Central memory CD8-positive, alpha-beta T cell (primary cell): ENCODE measurements around the gene RNF123.

Experiments
- ATAC-seq: fragments of 150-1000 bp; cut with Tn5 transposase; replicated peaks from 2 replicates; pipeline ENCODE4 v1.10.0; 2022; ENCODE audit warnings: mild to moderate bottlenecking, moderate FRiP score, moderate number of reproducible peaks; ENCODE audit not compliant: poor library complexity, severe bottlenecking; ENCODE audit errors: extremely low read depth
- DNase-seq, 2 donors: peaks; one replicate each; pipeline ENCODE4 v3.0.0; 2021; ENCODE audit warnings: low spot score in 2 of 2
- H3K27ac Mint-ChIP-seq: one replicate; pipeline ENCODE4 v1.8.0; 2022; ENCODE audit warnings: low read depth, mild to moderate bottlenecking, moderate library complexity, mixed read lengths
- H3K27me3 Mint-ChIP-seq: one replicate; pipeline ENCODE4 v1.8.0; 2022; ENCODE audit warnings: mixed read lengths
- H3K36me3 Mint-ChIP-seq: one replicate; pipeline ENCODE4 v1.8.0; 2022; ENCODE audit warnings: mild to moderate bottlenecking, moderate library complexity, mixed read lengths; ENCODE audit not compliant: insufficient read depth
- H3K4me1 Mint-ChIP-seq: one replicate; pipeline ENCODE4 v1.8.0; 2022; ENCODE audit warnings: mixed read lengths
- H3K4me3 Mint-ChIP-seq: one replicate; pipeline ENCODE4 v1.8.0; 2022; ENCODE audit warnings: mild to moderate bottlenecking, moderate library complexity, mixed read lengths
- H3K9me3 Mint-ChIP-seq: one replicate; pipeline ENCODE4 v1.8.0; 2022; ENCODE audit warnings: mixed read lengths

RNF123 gene

GRCh38 chr3:49652903-49653415, 36.4 kb upstream of the RNF123 start:
- Mint-ChIP-seq H3K27ac (no peak overlapping the region), H3K4me1 (no peaks in the 10 kb centered on the region), H3K4me3 (no peak overlapping the region), H3K9me3 (no peaks in the 10 kb centered on the region), H3K36me3 (peaks cover 3% of the 10 kb centered on the region), H3K27me3 (no peaks in the 10 kb centered on the region)
- DNase-seq, result no peak
- ATAC-seq, result no peak

DNA sequence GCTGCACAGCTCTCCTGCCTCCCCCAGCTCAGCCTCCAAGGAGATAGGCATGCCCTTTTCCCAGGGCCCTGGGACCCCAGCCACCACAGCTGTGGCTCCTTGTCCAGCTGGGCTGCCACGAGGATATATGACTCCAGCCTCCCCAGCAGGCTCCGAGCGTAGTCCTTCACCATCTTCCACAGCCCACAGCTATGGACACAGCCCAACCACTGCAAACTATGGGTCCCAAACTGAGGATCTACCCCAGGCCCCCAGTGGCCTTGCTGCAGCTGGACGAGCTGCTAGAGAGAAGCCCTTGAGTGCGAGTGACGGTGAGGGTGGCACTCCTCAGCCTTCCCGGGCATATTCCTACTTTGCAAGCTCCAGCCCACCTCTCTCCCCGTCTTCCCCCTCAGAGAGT, 35.7 kb upstream of the RNF123 start:
- ATAC-seq (no peak), DNase-seq (no peak)
- Mint-ChIP-seq H3K27ac (no peak overlapping the region), H3K27me3 (no peaks in the 10 kb centered on the region), H3K9me3 (no peaks in the 10 kb centered on the region), H3K36me3 (no peaks in the 10 kb centered on the region), H3K4me3 (no peak overlapping the region), H3K4me1 (no peaks in the 10 kb centered on the region)

DNA sequence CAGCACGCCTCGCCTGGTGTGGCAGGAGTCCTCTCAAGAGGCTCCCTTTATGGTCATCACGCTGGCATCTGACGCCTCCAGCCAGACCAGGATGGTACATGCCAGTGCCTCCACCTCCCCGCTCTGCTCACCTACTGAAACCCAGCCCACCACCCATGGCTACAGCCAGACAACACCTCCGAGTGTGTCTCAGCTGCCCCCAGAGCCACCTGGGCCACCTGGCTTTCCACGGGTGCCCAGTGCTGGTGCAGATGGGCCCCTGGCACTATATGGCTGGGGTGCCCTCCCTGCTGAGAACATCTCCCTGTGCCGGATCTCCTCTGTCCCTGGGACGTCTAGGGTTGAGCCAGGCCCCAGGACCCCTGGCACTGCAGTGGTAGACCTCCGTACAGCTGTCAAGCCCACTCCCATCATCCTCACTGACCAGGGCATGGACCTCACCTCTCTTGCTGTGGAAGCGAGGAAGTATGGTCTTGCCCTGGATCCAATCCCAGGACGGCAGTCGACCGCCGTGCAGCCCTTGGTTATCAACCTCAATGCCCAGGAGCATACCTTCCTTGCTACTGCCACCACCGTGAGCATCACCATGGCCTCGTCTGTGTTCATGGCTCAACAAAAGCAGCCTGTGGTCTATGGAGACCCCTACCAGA, 35.1 kb upstream of the RNF123 start:
- no peaks in the 10 kb centered on the region for H3K36me3 Mint-ChIP-seq
- H3K9me3 Mint-ChIP-seq, result no peaks in the 10 kb centered on the region
- no peaks in the 10 kb centered on the region for H3K27me3 Mint-ChIP-seq
- ATAC-seq, result no peak
- no peak overlapping the region for H3K27ac Mint-ChIP-seq
- no peak for DNase-seq
- no peak overlapping the region for H3K4me3 Mint-ChIP-seq
- H3K4me1 Mint-ChIP-seq, result no peaks in the 10 kb centered on the region

GRCh38 chr3:49654955-49655556, 34.3 kb upstream of the RNF123 start:
- Mint-ChIP-seq H3K27me3 (no peaks in the 10 kb centered on the region), H3K4me3 (no peak overlapping the region), H3K27ac (no peak overlapping the region), H3K4me1 (no peaks in the 10 kb centered on the region), H3K9me3 (no peaks in the 10 kb centered on the region), H3K36me3 (no peaks in the 10 kb centered on the region)
- ATAC-seq (no peak), DNase-seq (no peak)

GRCh38 chr3:49655731-49656285, 33.5 kb upstream of the RNF123 start:
- H3K4me1 Mint-ChIP-seq, result no peaks in the 10 kb centered on the region
- no peak overlapping the region for H3K4me3 Mint-ChIP-seq
- no peaks in the 10 kb centered on the region for H3K36me3 Mint-ChIP-seq
- no peak for DNase-seq
- no peak overlapping the region for H3K27ac Mint-ChIP-seq
- no peak for ATAC-seq
- no peaks in the 10 kb centered on the region for H3K9me3 Mint-ChIP-seq
- no peaks in the 10 kb centered on the region for H3K27me3 Mint-ChIP-seq

DNA sequence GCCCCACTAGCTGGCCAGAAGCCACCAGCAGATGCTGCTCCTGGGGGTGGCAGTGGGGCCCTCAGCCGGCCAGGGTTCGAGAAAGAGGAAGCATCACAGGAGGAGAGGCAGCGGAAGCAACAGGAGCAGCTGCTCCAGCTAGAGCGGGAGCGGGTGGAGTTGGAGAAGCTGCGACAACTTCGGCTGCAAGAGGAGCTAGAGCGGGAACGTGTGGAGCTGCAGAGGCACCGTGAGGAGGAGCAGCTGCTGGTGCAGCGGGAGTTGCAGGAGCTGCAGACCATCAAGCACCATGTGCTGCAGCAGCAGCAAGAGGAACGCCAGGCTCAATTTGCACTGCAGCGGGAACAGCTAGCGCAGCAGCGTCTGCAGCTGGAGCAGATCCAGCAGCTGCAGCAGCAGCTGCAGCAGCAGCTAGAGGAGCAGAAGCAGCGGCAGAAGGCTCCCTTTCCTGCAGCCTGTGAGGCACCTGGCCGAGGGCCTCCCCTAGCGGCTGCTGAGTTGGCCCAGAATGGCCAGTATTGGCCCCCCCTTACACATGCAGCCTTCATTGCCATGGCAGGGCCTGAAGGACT, 32.7 kb upstream of the RNF123 start:
- no peak for ATAC-seq
- Mint-ChIP-seq H3K9me3 (no peaks in the 10 kb centered on the region), H3K27ac (no peak overlapping the region), H3K27me3 (peaks cover 6% of the 10 kb centered on the region), H3K4me3 (no peak overlapping the region), H3K36me3 (no peaks in the 10 kb centered on the region), H3K4me1 (no peaks in the 10 kb centered on the region)
- DNase-seq, result no peak

DNA sequence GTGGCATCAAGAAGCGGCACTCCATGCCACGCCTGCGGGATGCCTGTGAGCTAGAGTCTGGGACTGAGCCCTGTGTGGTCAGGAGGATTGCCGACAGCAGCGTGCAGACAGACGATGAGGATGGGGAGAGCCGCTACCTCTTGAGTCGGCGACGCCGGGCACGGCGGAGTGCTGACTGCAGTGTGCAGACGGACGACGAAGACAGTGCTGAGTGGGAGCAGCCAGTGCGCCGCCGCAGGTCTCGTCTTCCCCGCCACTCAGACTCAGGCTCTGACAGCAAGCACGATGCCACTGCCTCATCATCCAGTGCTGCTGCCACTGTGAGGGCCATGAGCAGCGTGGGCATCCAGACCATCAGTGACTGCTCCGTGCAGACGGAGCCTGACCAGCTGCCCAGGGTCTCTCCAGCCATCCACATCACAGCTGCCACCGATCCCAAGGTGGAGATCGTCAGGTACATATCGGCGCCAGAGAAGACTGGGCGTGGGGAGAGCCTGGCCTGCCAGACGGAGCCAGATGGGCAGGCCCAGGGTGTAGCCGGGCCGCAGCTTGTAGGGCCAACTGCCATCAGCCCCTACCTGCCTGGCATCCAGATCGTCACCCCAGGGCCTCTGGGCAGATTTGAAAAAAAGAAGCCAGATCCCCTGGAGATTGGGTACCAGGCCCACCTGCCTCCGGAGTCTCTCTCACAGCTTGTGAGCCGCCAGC, 32.0 kb upstream of the RNF123 start:
- H3K27ac Mint-ChIP-seq, result no peak overlapping the region
- no peaks in the 10 kb centered on the region for H3K9me3 Mint-ChIP-seq
- no peak overlapping the region for H3K4me3 Mint-ChIP-seq
- no peak for DNase-seq
- H3K27me3 Mint-ChIP-seq, result peaks cover 8% of the 10 kb centered on the region
- no peaks in the 10 kb centered on the region for H3K4me1 Mint-ChIP-seq
- no peaks in the 10 kb centered on the region for H3K36me3 Mint-ChIP-seq
- no peak for ATAC-seq

- Mint-ChIP-seq H3K36me3 (no peaks in the 10 kb centered on the region), H3K9me3 (no peaks in the 10 kb centered on the region), H3K4me3 (no peak overlapping the region), H3K27ac (no peak overlapping the region), H3K4me1 (no peaks in the 10 kb centered on the region), H3K27me3 (peaks cover 8% of the 10 kb centered on the region)
- no peak for ATAC-seq
- no peak for DNase-seq
Observed at GRCh38 chr3:49658711-49659110, 30.6 kb upstream of the RNF123 start.

DNA sequence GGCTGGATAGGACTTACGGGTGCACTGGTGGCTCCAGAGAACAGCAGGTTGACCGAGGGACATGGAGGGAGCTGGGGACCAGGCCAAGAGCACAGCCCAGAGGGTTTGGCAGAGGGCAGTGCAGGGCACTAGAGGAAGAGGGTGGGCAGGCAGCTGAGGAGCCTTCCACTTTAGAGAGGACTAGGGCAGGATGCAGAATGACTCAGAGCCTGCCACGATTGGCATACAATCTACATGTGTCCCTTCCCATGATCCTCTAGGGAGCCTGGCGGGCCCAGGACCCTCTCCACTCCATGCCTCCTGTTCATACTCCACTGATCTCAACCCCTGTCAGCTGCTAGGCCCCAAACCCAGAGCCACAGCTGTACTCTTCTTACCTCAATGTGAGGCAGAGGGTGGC, 29.6 kb upstream of the RNF123 start:
- ATAC-seq, result no peak
- Mint-ChIP-seq H3K27ac (no peak overlapping the region), H3K27me3 (peaks cover 8% of the 10 kb centered on the region)

DNA sequence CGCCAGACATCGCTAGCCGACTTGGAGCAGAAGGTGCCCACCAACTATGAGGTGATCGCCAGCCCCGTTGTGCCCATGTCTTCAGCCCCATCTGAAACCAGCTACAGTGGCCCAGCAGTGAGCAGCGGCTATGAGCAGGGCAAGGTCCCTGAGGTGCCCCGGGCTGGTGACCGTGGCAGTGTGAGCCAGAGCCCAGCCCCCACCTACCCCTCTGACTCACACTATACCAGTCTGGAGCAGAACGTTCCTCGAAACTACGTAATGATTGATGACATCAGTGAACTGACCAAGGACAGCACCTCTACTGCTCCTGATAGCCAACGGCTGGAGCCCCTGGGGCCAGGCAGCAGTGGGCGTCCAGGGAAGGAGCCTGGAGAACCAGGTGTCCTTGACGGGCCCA, 28.1 kb upstream of the RNF123 start:
- Mint-ChIP-seq H3K27ac (no peak overlapping the region), H3K27me3 (peaks cover 8% of the 10 kb centered on the region), H3K36me3 (peaks cover 3% of the 10 kb centered on the region), H3K9me3 (no peaks in the 10 kb centered on the region), H3K4me3 (no peak overlapping the region), H3K4me1 (no peaks in the 10 kb centered on the region)
- ATAC-seq (no peak), DNase-seq (no peak)

More for the DNA sequence above, 29.6 kb upstream of the RNF123 start:
- H3K4me3 Mint-ChIP-seq, result no peak overlapping the region
- H3K36me3 Mint-ChIP-seq, result no peaks in the 10 kb centered on the region
- DNase-seq, result no peak
- H3K4me1 Mint-ChIP-seq, result no peaks in the 10 kb centered on the region
- H3K9me3 Mint-ChIP-seq, result no peaks in the 10 kb centered on the region

DNA sequence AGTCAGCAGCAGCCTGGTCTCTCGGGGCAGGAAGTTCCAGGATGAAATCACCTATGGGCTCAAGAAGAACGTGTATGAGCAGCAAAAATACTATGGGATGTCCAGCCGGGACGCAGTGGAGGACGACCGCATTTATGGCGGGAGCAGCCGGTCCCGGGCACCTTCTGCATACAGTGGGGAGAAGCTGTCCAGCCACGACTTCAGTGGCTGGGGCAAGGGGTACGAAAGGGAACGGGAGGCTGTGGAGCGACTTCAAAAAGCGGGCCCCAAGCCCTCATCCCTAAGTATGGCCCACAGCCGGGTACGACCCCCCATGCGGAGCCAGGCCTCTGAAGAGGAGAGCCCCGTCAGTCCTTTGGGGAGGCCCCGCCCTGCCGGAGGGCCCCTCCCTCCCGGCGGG, 27.3 kb upstream of the RNF123 start:
- DNase-seq (no peak), ATAC-seq (no peak)
- no peak overlapping the region for H3K4me3 Mint-ChIP-seq
- no peaks in the 10 kb centered on the region for H3K4me1 Mint-ChIP-seq
- H3K27ac Mint-ChIP-seq, result no peak overlapping the region
- H3K9me3 Mint-ChIP-seq, result no peaks in the 10 kb centered on the region
- peaks cover 3% of the 10 kb centered on the region for H3K36me3 Mint-ChIP-seq
- H3K27me3 Mint-ChIP-seq, result peaks cover 8% of the 10 kb centered on the region

- no peaks in the 10 kb centered on the region for H3K4me1 Mint-ChIP-seq
- H3K4me3 Mint-ChIP-seq, result no peak overlapping the region
- peaks cover 3% of the 10 kb centered on the region for H3K36me3 Mint-ChIP-seq
- H3K27me3 Mint-ChIP-seq, result peaks cover 8% of the 10 kb centered on the region
- DNase-seq, result no peak
- ATAC-seq, result no peak
- no peak overlapping the region for H3K27ac Mint-ChIP-seq
- H3K9me3 Mint-ChIP-seq, result no peaks in the 10 kb centered on the region
Observed at GRCh38 chr3:49662720-49663413, 26.5 kb upstream of the RNF123 start.
